ENCODE measurements around the gene RNF44. TPM values are rescaled to one million over a fixed set of nuclear protein-coding genes. Genes with fewer than 3 reads are reported as not detected.

Gene RNF44
- total RNA-seq, 2 donors from 2014 or later, result 24.5 to 26.6 TPM

GRCh38 chr5:176538230-176538988 is 1.2 kb upstream of the RNF44 start:
- intact Hi-C loops (cut with DNase I), result no loop called here
- ATAC-seq (no peak), DNase-seq (no peak)

DNA sequence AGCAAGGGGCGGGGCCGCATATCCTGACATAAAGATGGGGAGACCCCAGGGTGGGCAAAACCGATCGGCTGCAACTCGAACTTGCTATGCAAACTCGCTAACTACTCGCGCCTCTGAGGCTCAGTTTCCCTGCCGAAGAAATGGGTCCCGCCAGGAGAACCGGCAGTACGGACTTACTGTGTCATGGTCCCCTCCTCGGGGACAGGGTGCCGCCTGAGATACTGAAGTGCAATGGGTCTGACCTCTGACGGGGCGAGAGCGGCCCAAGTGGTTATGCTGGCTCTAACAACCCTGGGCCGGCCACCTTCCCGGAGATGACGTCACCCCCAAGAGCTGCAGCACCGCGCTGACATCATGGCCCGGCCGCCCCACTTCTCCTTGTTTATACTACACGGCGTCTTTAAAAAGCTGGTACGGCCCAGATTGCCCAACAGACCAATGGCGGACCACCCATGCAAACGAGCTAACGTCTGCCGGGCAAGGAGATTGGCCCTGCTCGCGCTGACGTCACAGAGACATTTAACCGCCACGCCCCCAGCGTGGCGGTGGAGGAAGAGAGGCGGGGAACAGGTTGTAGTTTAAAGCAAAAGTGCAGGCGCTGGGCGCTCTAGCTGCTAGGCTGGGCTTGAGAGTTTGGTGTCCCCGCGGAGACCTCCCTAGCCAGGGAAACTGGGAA is 490 bp upstream of the RNF44 start:
- ATAC-seq, result peak; percentile 86 to 91
- intact Hi-C loops (cut with DNase I), result no loop called here
- peak; percentile 99 for DNase-seq

DNA sequence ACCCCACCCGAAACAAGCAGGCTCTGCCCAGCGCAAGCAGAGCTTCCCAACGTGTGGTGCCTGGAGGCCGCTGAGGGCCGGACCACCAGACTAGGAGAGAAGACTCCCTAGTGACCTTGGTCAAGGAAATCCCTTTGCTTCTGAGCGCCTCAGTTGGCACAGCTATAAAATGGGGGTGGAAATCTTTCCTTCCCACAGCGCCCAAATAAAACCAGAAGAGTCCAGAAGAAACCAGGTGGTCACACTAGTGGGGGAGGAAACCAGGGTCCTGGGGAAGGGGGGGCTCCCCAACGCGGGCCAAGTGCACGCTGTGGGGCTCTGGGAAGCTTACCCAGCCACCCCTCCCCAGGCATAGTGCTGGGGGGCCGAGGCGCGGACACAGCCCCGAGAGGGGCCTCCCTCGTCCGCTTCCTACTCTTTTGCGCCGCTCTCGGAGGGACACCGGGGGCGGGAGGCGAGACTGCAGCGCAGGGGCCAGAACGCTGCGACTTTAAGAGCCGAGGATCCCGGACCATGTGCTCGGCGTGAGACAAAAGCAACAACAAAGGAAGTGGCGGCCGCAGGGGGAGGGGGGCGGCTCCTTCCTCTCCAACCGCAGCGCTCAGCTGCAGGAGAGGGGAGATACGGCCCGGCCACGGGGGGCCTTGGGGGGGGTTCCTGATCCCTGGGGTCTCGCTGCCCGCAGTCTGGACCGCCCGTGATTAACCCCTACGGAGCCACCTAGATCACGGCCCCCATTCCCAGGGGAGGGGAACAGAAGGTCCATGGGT is 885 bp downstream of the RNF44 start:
- intact Hi-C loops (cut with DNase I), result no loop called here
- ATAC-seq (peak; percentile 59 to 61), DNase-seq (peak; percentile 85)

GRCh38 chr5:176535664-176536131 is 1.5 kb downstream of the RNF44 start:
- intact Hi-C loops (cut with DNase I), result no loop called here
- no peak for ATAC-seq
- no peak for DNase-seq

- no peak for ATAC-seq
- DNase-seq, result no peak
- intact Hi-C loops (cut with DNase I), result no loop called here
Measured at GRCh38 chr5:176535101-176535663, 2.0 kb downstream of the RNF44 start.

DNA sequence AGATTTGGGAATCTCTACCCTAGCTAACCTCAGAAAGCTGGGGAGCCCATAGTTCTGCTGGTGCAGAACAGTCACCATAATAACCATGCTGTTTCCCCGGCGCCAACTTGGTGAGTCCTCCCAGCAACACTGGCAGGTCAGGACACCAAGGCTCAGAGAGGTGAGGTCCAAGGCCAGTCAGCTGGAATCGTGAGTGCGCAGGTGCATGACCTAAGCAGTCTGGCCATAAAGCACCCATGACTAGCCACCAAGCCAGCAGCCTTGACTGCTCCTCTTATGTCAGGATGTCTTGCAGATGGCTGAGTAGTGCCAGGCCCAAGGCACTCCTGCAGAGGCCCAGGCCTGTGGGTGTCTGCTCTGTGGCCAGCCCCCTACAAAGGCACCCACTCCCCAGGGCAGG is 2.6 kb downstream of the RNF44 start:
- intact Hi-C loops (cut with DNase I), result no loop called here
- ATAC-seq, result no peak

GRCh38 chr5:176533894-176534611 is 3.1 kb downstream of the RNF44 start:
- intact Hi-C loops (cut with DNase I), result no loop called here
- DNase-seq (no peak), ATAC-seq (no peak)

More for the DNA sequence above, 2.6 kb downstream of the RNF44 start:
- DNase-seq, result no peak

DNA sequence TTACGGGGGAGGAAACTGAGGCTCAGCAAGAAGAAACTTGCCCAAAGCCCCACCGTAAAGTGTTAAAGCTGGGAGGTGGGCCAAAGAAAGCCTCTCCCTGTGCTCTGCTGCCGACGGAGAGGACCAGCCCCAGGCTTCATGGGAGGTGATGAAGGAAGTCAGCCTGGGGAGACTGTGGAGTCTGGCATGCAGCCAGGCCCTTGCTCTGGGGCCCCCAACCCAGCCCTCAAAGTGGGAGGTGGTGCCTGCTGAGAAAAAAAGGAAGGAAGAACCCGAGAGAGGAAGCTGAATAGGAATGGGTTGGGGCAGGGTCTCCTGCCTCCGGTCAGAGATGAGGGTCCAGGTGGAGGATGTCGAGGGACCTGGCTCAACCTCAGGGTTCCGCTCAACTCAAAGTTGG is 3.8 kb downstream of the RNF44 start:
- ATAC-seq (no peak), DNase-seq (no peak)
- intact Hi-C loops (cut with DNase I), result no loop called here

- ATAC-seq (no peak), DNase-seq (no peak)
- intact Hi-C loops (cut with DNase I), result no loop called here
Measured at GRCh38 chr5:176532795-176533194, 4.4 kb downstream of the RNF44 start.

DNA sequence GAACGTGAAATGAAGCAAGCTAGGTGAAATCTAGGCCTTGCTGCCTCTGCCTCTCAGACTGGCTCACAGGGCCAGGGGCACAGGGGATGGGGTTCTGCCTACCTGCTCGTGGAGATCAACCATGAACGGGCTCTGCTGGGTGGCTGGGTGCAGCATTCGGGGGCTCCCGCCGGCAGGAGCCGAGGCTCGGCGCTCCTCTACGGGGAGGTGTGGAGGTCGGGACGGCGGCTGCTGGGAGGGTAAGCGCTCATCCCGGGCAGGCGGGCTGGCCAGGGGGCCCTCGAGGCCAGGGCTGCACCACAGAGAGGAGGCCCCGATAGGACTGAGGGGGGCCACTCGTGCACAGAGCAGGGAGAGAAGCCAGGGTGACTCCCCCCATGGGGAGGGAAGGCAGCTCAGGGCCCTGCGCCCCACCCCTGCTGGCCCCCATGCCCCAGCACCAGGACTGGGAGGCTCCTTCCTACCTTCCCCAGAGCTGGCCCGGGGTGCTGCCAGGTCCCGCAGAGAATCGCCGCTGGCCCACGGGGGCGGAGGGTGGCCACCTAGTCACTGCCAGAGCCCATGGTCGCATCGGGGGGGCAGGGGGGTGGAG is 5.2 kb downstream of the RNF44 start:
- ATAC-seq (no peak), DNase-seq (no peak)
- intact Hi-C loops (cut with DNase I), result no loop called here

DNA sequence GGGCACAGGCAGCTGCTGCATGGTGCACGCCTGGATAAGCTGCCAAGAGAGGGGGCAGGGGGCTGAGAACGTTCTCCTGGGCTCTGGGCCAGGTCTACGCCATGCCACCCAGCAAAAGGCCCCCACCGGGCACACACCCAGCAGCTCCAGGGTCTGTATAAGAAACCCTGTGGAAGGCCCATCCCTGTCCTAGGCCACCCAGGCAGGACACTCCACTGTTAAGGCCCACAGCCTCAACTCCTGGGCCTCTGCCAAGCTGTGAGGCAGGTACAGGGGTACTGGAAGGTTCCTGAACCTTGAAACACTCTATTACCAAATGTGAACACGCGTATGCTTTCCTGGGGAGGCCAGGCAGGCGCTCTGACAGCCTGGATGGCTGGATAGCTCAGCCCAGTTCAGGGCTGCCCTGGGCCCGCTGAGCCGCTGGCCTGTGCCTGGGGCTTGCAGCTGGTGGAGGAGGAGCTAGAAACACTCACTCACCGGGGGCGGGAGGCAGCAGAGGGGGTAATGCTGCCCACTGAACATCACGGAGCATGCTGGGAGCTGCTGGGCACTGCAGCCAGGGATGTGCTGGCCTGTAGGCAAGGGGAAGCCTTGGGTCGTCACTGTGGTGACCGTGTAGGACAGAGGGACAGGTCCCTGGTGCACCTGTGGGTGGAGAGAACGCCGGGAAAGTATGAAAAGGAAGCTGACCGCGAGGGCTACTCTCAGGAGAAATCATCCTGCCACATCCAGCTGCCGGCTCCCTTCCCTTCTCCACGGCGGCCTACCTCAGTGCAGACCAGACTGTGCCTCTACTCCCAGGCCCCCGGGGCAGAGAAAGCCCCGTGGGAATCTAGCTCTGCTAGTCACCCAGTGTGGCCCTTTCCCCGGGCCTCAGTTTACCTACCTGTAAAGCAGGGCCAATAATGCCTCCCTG is 6.0 kb downstream of the RNF44 start:
- ATAC-seq (peak; percentile 19 to 31), DNase-seq (no peak)
- intact Hi-C loops (cut with DNase I), result no loop called here

GRCh38 chr5:176530393-176530982 is 6.7 kb downstream of the RNF44 start:
- no peak for DNase-seq
- no peak for ATAC-seq
- intact Hi-C loops (cut with DNase I), result no loop called here

DNA sequence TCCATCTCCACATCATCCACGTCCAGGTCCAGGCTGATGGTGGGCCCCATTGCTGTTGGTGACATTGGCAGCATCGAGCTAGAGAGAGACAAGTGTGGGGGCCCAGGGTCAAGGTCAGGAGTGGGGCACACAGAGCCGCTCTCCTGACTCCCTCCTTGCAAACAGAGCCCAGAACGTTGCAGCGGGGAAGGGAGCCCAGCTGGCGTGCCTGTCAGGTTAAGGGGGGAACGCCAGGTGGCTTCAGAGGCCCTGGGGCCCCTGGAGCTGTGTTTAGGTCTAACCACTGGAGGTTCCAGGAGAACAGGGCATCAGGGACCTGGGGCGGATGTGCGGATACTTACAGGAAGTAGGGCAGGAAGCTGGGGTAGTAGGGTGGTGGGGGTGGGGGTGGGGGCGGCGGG is 7.5 kb downstream of the RNF44 start:
- DNase-seq (no peak), ATAC-seq (no peak)
- intact Hi-C loops (cut with DNase I), result loop anchor here in 1 of 2 donors (10.0 kb wide), 1 partner anchor 115 kb away; the partner anchor contains the start of gene CLTB

- intact Hi-C loops (cut with DNase I), result loop anchor here in 1 of 2 donors (10.0 kb wide), 1 partner anchor 114 kb away; the partner anchor contains the start of gene CLTB
- no peak for ATAC-seq
Measured at GRCh38 chr5:176529116-176529740, 8.0 kb downstream of the RNF44 start.

GRCh38 chr5:176528761-176529115 is 8.5 kb downstream of the RNF44 start:
- intact Hi-C loops (cut with DNase I), result loop anchor here in 1 of 2 donors (10.0 kb wide), 1 partner anchor 114 kb away; the partner anchor contains the start of gene CLTB
- no peak for DNase-seq
- ATAC-seq, result no peak

More at GRCh38 chr5:176529116-176529740, 8.0 kb downstream of the RNF44 start:
- DNase-seq, result no peak

DNA sequence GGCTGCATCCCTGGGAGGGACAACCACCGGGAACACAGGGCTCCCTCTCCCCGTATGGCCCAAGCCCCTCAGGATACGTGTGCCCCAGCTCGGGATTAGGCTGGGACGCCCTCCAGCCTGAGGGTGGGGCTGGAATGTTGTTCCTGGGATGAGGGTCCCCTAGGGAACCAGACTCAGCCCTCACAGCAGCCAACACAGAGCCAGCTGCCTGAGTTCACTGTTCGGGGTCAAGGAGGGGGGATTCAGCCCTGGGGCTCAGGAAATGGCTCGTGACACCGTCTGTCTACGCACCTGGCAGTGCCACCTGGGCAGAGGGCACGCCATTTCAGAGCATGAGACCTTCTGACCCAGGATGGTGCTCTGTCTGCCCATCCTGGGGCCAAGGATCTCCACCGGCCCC is 8.9 kb downstream of the RNF44 start:
- ATAC-seq, result no peak
- DNase-seq, result no peak
- intact Hi-C loops (cut with DNase I), result loop anchor here in 1 of 2 donors (10.0 kb wide), 1 partner anchor 114 kb away; the partner anchor contains the start of gene CLTB

Measured in left cardiac atrium (tissue), 4 donors.